ENCODE results near the gene PDGFA.

DNA sequence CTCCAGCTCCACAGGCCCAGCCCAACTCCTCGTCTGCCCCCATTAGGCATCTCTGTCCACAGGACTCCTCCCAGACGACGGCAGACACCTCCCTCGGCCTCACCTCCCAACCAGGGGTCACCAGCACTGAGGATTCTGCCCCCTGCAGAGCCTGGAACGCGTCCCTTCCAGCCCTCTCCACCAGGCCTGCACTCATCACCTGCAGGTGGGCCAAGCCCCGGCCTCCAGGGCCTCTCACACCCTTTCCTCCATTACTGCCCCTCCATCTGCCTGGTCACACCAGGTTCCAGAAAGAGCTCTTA, 42.7 kb upstream of the PDGFA start:
- TF ChIP-seq TAF1 (IDR thresholded peaks at IDR 0.05; ENCODE audit: low read depth), result no peak
- no peak for TF ChIP-seq TEAD4 (IDR thresholded peaks at IDR 0.05)
- no peak for TF ChIP-seq CEBPB (IDR thresholded peaks at IDR 0.05)
- TF ChIP-seq TCF12 (IDR thresholded peaks at IDR 0.05; ENCODE audit: low read depth), result no peak
- TF ChIP-seq RAD21 (IDR thresholded peaks at IDR 0.05; ENCODE audit: low read depth), result no peak
- no peak for TF ChIP-seq ZBTB7A (IDR thresholded peaks at IDR 0.05; ENCODE audit: low read depth)
- TF ChIP-seq EP300 (IDR thresholded peaks at IDR 0.05; ENCODE audit: borderline replicate concordance), result no peak
- TF ChIP-seq, protein P1, sequence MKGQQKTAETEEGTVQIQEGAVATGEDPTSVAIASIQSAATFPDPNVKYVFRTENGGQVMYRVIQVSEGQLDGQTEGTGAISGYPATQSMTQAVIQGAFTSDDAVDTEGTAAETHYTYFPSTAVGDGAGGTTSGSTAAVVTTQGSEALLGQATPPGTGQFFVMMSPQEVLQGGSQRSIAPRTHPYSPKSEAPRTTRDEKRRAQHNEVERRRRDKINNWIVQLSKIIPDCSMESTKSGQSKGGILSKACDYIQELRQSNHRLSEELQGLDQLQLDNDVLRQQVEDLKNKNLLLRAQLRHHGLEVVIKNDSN (IDR thresholded peaks at IDR 0.05), result no peak
- TF ChIP-seq, protein P2, sequence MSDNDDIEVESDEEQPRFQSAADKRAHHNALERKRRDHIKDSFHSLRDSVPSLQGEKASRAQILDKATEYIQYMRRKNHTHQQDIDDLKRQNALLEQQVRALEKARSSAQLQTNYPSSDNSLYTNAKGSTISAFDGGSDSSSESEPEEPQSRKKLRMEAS (IDR thresholded peaks at IDR 0.05), result no peak
- no peak for TF ChIP-seq EGR1 (IDR thresholded peaks at IDR 0.05)

Data from Ishikawa (cell line).